ENCODE results near the gene AAK1. TPM values are rescaled to one million over a fixed set of nuclear protein-coding genes. Genes with fewer than 3 reads are reported as not detected.

Gene AAK1
- total and polyA plus RNA-seq, 10 of the 15 experiments (the other 5 are each of a cell fraction or from before 2014, with no cell fraction given) = 2.9 to 41.4 (median 17.5) TPM

GRCh38 chr2:69624611-69625010, 18.9 kb downstream of the AAK1 start (continued):
- no peak for TF ChIP-seq POLR2AphosphoS2 (IDR thresholded peaks at IDR 0.05; ENCODE audit: low read depth, low read length)
- TF ChIP-seq MTA3 (IDR thresholded peaks at IDR 0.05; ENCODE audit: borderline replicate concordance, low read length) = no peak
- TF ChIP-seq NFYA (IDR thresholded peaks at IDR 0.05; ENCODE audit: borderline replicate concordance, low read depth, low read length) = no peak

GRCh38 chr2:69624131-69624530, 19.4 kb downstream of the AAK1 start:
- Histone ChIP-seq H3K79me2 (ENCODE audit: control insufficient read depth, insufficient read depth, low read length) (peaks cover 41% of the 10 kb centered on the region), H3K27me3 (replicated peaks in 1 of 2; ENCODE audit: control insufficient read depth in 2 of 2, insufficient read depth in 2 of 2, low read length in 1 of 2) (no peaks in the 10 kb centered on the region), H3K4me2 (ENCODE audit: control insufficient read depth, insufficient read depth) (no peak overlapping the region), H3K9me3 (replicated peaks; ENCODE audit: control insufficient read depth, insufficient read depth, low read length) (peaks cover 1% of the 10 kb centered on the region; the same call in 1 of the 3 replicates), H3K4me3 (no peak overlapping the region), H3K9ac (ENCODE audit: control insufficient read depth, insufficient read depth, low read length) (no peak overlapping the region), H3K36me3 (ENCODE audit: control insufficient read depth in 2 of 2, insufficient read depth in 2 of 2, low read length in 1 of 2) (no peaks in the 10 kb centered on the region; a peak in 1 of 4 replicates), H4K20me1 (ENCODE audit: control insufficient read depth, insufficient read depth) (no peaks in the 10 kb centered on the region), H2AFZ (ENCODE audit: control insufficient read depth, low read depth, low read length) (no peak overlapping the region), H3K27ac (ENCODE audit: control insufficient read depth, insufficient read depth) (no peak overlapping the region), H3K4me1 (ENCODE audit: control insufficient read depth, insufficient read depth, low read length) (peaks cover 28% of the 10 kb centered on the region)
- 43% methylated on average over 1 of the region's 1 CpG for WGBS (ENCODE audit: insufficient coverage, insufficient replicate concordance, low lambda C conversion rate, missing lambda C conversion rate)
- TF ChIP-seq TCF3 (IDR thresholded peaks at IDR 0.05; ENCODE audit: borderline replicate concordance, insufficient read depth, low read depth, low read length) (no peak), REST (IDR thresholded peaks at IDR 0.05; ENCODE audit: low read depth, low read length) (no peak), SP1 (IDR thresholded peaks at IDR 0.05; ENCODE audit: low read depth, low read length) (no peak), EED (IDR thresholded peaks at IDR 0.05; ENCODE audit: low read depth) (no peak), GATAD2B (conservative IDR thresholded peaks at IDR 0.05; ENCODE audit: low read depth) (no peak), POLR2AphosphoS5 (IDR thresholded peaks at IDR 0.05; ENCODE audit: low read length) (no peak), PRDM15 (CRISPR knock-in tag; IDR thresholded peaks at IDR 0.05) (no peak)
- in situ Hi-C loops (cut with MboI) (no loop called here), intact Hi-C loops (cut with micrococcal nuclease; ENCODE audit: unreplicated experiment) (no loop called here)
- ChIA-PET RAD21 (ENCODE audit: unreplicated experiment) (no interaction called here), SMC1A (ENCODE audit: uncharacterized antibody, unreplicated experiment) (no interaction called here), CTCF (interaction anchor here (1.6 kb wide), 1 partner anchor 60 kb away, joined by 3 read pairs; no protein-coding TSS in a partner anchor), POLR2A (interaction anchor here (0.6 to 2.1 kb wide), 2 partner anchors 9 to 189 kb away, joined by 3 to 4 read pairs; no protein-coding TSS in a partner anchor)
- ATAC-seq = no peak
- FAIRE-seq = no peak
- BruUV-seq (replicated peaks) = no TSS peak
- DNase-seq (ENCODE audit: low read depth, low spot score) = no peak

Measured in GM12878 (cell line).